ENCODE measurements around the gene PCNT.

The PCNT gene

GRCh38 chr21:46323710-46324389, at the start of gene PCNT, which contains the start of gene C21orf58:
PCNT (plus strand) TSS chr21:46324156; CDS start chr21:46324229, 73 bp downstream.
C21orf58 (minus strand) TSS chr21:46323870; CDS start chr21:46322738, 1,132 bp downstream.
- H3K4me3 ChIP-seq (ENCODE audit: low read depth in 1 of 5, low read length in 5 of 5) = peak within 1 kb of the TSS; percentile 77 to 95 (median 84)
- peaks cover 0 to 16% (median 7%) of the 10 kb centered on the region in 5 donors for H3K36me3 ChIP-seq (ENCODE audit: control insufficient read depth in 5 of 5, insufficient read depth in 5 of 5, low read length in 5 of 5)
- H3K27ac ChIP-seq (ENCODE audit: low read depth, low read length) = peak within 1 kb of the TSS; percentile 94
- H3K9me3 ChIP-seq (ENCODE audit: control insufficient read depth in 5 of 5, low read length in 5 of 5) = no peaks in the 10 kb centered on the region
- H3K9ac ChIP-seq (ENCODE audit: low read length in 5 of 5) = peak within 1 kb of the TSS in 4 of 5 donors; percentile 75 to 98 (median 86)
- H3K4me1 ChIP-seq (ENCODE audit: control insufficient read depth in 5 of 5, insufficient read depth in 5 of 5, low read length in 5 of 5) = peaks cover 8 to 30% (median 26%) of the 10 kb centered on the region in 5 donors
- H3K27me3 ChIP-seq (ENCODE audit: control insufficient read depth in 5 of 5, insufficient read depth in 4 of 5, low read length in 5 of 5) = no peaks in the 10 kb centered on the region

DNA sequence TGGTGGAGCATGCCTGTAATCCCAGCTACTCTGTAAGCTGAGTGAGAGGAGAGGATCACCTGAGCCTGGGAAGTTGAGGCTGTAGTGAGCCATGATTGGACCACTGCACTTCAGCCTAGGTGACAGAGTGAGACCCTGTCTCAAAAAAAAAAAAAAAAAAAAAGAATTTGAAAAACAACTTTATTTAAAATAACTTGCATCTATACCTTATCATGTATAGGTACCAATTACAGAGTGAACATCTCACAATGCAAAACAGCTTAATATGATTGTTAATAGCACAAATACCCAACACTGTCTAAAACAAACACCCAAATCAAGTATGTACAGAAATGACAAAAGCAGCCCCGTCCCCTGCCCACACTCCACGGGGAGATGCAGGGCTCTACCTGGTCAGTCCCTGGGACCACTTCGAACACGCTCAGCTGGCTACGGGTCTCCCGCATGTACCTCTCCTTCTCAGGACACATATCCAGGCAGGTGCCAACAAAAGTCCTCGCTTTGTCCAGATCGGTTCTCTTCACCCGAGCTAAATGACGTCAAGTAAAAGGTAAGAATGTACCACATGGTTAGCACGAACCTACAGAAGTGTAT, 49.1 kb upstream of the PCNT start:
- H3K4me1 ChIP-seq (ENCODE audit: control insufficient read depth in 5 of 5, insufficient read depth in 5 of 5, low read length in 5 of 5) = no peaks in the 10 kb centered on the region
- no peaks in the 10 kb centered on the region for H3K27me3 ChIP-seq (ENCODE audit: control insufficient read depth in 5 of 5, insufficient read depth in 4 of 5, low read length in 5 of 5)
- no peak overlapping the region for H3K9ac ChIP-seq (ENCODE audit: low read length in 5 of 5)
- no peak overlapping the region for H3K27ac ChIP-seq (ENCODE audit: low read depth, low read length)
- H3K4me3 ChIP-seq (ENCODE audit: low read depth in 1 of 5, low read length in 5 of 5) = no peak overlapping the region
- no peaks in the 10 kb centered on the region for H3K9me3 ChIP-seq (ENCODE audit: control insufficient read depth in 5 of 5, low read length in 5 of 5)
- H3K36me3 ChIP-seq (ENCODE audit: control insufficient read depth in 5 of 5, insufficient read depth in 5 of 5, low read length in 5 of 5) = peaks cover 11 to 93% (median 85%) of the 10 kb centered on the region in 5 donors

- H3K4me3 ChIP-seq (ENCODE audit: low read depth in 1 of 5, low read length in 5 of 5) = peak overlapping the region in 3 of 5 donors; percentile 25 to 42 (median 40)
- no peaks in the 10 kb centered on the region for H3K27me3 ChIP-seq (ENCODE audit: control insufficient read depth in 5 of 5, insufficient read depth in 4 of 5, low read length in 5 of 5)
- peaks cover 0 to 24% (median 20%) of the 10 kb centered on the region in 5 donors for H3K36me3 ChIP-seq (ENCODE audit: control insufficient read depth in 5 of 5, insufficient read depth in 5 of 5, low read length in 5 of 5)
- no peaks in the 10 kb centered on the region for H3K9me3 ChIP-seq (ENCODE audit: control insufficient read depth in 5 of 5, low read length in 5 of 5)
- no peak overlapping the region for H3K27ac ChIP-seq (ENCODE audit: low read depth, low read length)
- peaks cover 11 to 52% (median 46%) of the 10 kb centered on the region in 5 donors for H3K4me1 ChIP-seq (ENCODE audit: control insufficient read depth in 5 of 5, insufficient read depth in 5 of 5, low read length in 5 of 5)
- peak overlapping the region; percentile 45 to 91 (median 54) for H3K9ac ChIP-seq (ENCODE audit: low read length in 5 of 5)
These were observed 39.8 kb upstream of the PCNT start for GRCh38 chr21:46284077-46284644.

GRCh38 chr21:46284733-46285132, 39.2 kb upstream of the PCNT start:
- Histone ChIP-seq H3K27me3 (ENCODE audit: control insufficient read depth in 5 of 5, insufficient read depth in 4 of 5, low read length in 5 of 5) (no peaks in the 10 kb centered on the region), H3K36me3 (ENCODE audit: control insufficient read depth in 5 of 5, insufficient read depth in 5 of 5, low read length in 5 of 5) (peaks cover 0 to 19% (median 14%) of the 10 kb centered on the region in 5 donors), H3K9ac (ENCODE audit: low read length in 5 of 5) (peak overlapping the region; percentile 25 to 91 (median 90)), H3K4me3 (ENCODE audit: low read depth in 1 of 5, low read length in 5 of 5) (peak overlapping the region; percentile 74 to 91 (median 81)), H3K4me1 (ENCODE audit: control insufficient read depth in 5 of 5, insufficient read depth in 5 of 5, low read length in 5 of 5) (peaks cover 11 to 52% (median 46%) of the 10 kb centered on the region in 5 donors), H3K9me3 (ENCODE audit: control insufficient read depth in 5 of 5, low read length in 5 of 5) (no peaks in the 10 kb centered on the region), H3K27ac (ENCODE audit: low read depth, low read length) (no peak overlapping the region)

- peak within 1 kb of the TSS; percentile 86 for H3K27ac ChIP-seq (ENCODE audit: low read depth, low read length)
- H3K4me1 ChIP-seq (ENCODE audit: control insufficient read depth in 5 of 5, insufficient read depth in 5 of 5, low read length in 5 of 5) = peaks cover 11 to 52% (median 46%) of the 10 kb centered on the region in 5 donors
- peak within 1 kb of the TSS; percentile 88 to 91 (median 90) for H3K9ac ChIP-seq (ENCODE audit: low read length in 5 of 5)
- no peaks in the 10 kb centered on the region for H3K9me3 ChIP-seq (ENCODE audit: control insufficient read depth in 5 of 5, low read length in 5 of 5)
- H3K36me3 ChIP-seq (ENCODE audit: control insufficient read depth in 5 of 5, insufficient read depth in 5 of 5, low read length in 5 of 5) = peaks cover 0 to 15% (median 9%) of the 10 kb centered on the region in 5 donors
- H3K27me3 ChIP-seq (ENCODE audit: control insufficient read depth in 5 of 5, insufficient read depth in 4 of 5, low read length in 5 of 5) = no peaks in the 10 kb centered on the region
- peak within 1 kb of the TSS; percentile 80 to 91 (median 85) for H3K4me3 ChIP-seq (ENCODE audit: low read depth in 1 of 5, low read length in 5 of 5)
These were observed 38.7 kb upstream of the PCNT start, which contains the start of gene MCM3AP for GRCh38 chr21:46285206-46285661. MCM3AP (minus strand) TSS chr21:46285611; CDS start chr21:46285286, 325 bp downstream.

GRCh38 chr21:46285761-46286647, 38.0 kb upstream of the PCNT start, which contains the start of gene YBEY:
YBEY (plus strand) TSS chr21:46286342; CDS start chr21:46286914, 572 bp downstream.
- H3K9ac ChIP-seq (ENCODE audit: low read length in 5 of 5) = peak within 1 kb of the TSS; percentile 88 to 91 (median 90)
- peak within 1 kb of the TSS; percentile 80 to 91 (median 85) for H3K4me3 ChIP-seq (ENCODE audit: low read depth in 1 of 5, low read length in 5 of 5)
- no peaks in the 10 kb centered on the region for H3K9me3 ChIP-seq (ENCODE audit: control insufficient read depth in 5 of 5, low read length in 5 of 5)
- H3K4me1 ChIP-seq (ENCODE audit: control insufficient read depth in 5 of 5, insufficient read depth in 5 of 5, low read length in 5 of 5) = peaks cover 11 to 51% (median 46%) of the 10 kb centered on the region in 5 donors
- no peaks in the 10 kb centered on the region for H3K27me3 ChIP-seq (ENCODE audit: control insufficient read depth in 5 of 5, insufficient read depth in 4 of 5, low read length in 5 of 5)
- peaks cover 0 to 11% (median 5%) of the 10 kb centered on the region in 5 donors for H3K36me3 ChIP-seq (ENCODE audit: control insufficient read depth in 5 of 5, insufficient read depth in 5 of 5, low read length in 5 of 5)
- H3K27ac ChIP-seq (ENCODE audit: low read depth, low read length) = peak within 1 kb of the TSS; percentile 86

DNA sequence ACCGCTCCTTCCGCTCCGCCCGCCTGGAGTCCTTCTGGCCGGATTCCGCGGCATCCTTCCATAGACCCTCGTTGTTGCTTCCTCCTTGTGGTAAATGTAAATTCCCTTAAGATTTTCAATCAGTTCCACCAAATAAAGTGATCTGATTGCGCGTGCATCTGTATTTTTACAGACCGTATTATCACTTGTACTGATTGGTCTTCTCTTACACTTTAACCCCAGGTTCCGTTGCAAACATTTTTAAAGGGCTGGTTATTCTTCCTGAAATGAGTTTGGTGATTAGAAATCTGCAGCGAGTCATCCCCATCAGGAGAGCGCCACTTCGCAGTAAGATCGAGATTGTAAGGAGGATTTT, 37.3 kb upstream of the PCNT start:
- H3K9ac ChIP-seq (ENCODE audit: low read length in 5 of 5) = peak overlapping the region in 4 of 5 donors; percentile 17 to 91 (median 89)
- peaks cover 11 to 46% (median 45%) of the 10 kb centered on the region in 5 donors for H3K4me1 ChIP-seq (ENCODE audit: control insufficient read depth in 5 of 5, insufficient read depth in 5 of 5, low read length in 5 of 5)
- no peaks in the 10 kb centered on the region for H3K9me3 ChIP-seq (ENCODE audit: control insufficient read depth in 5 of 5, low read length in 5 of 5)
- H3K27ac ChIP-seq (ENCODE audit: low read depth, low read length) = peak overlapping the region; percentile 86
- H3K4me3 ChIP-seq (ENCODE audit: low read depth in 1 of 5, low read length in 5 of 5) = peak overlapping the region; percentile 80 to 91 (median 85)
- H3K36me3 ChIP-seq (ENCODE audit: control insufficient read depth in 5 of 5, insufficient read depth in 5 of 5, low read length in 5 of 5) = peaks cover 0 to 16% (median 7%) of the 10 kb centered on the region in 5 donors
- no peaks in the 10 kb centered on the region for H3K27me3 ChIP-seq (ENCODE audit: control insufficient read depth in 5 of 5, insufficient read depth in 4 of 5, low read length in 5 of 5)

- Histone ChIP-seq H3K27ac (ENCODE audit: low read depth, low read length) (no peak overlapping the region), H3K4me1 (ENCODE audit: control insufficient read depth in 5 of 5, insufficient read depth in 5 of 5, low read length in 5 of 5) (peaks cover 16 to 42% (median 37%) of the 10 kb centered on the region in 5 donors), H3K4me3 (ENCODE audit: low read depth in 1 of 5, low read length in 5 of 5) (no peak overlapping the region), H3K27me3 (ENCODE audit: control insufficient read depth in 5 of 5, insufficient read depth in 4 of 5, low read length in 5 of 5) (no peaks in the 10 kb centered on the region), H3K9ac (ENCODE audit: low read length in 5 of 5) (no peak overlapping the region), H3K9me3 (ENCODE audit: control insufficient read depth in 5 of 5, low read length in 5 of 5) (no peaks in the 10 kb centered on the region), H3K36me3 (ENCODE audit: control insufficient read depth in 5 of 5, insufficient read depth in 5 of 5, low read length in 5 of 5) (peaks cover 0 to 23% (median 12%) of the 10 kb centered on the region in 5 donors)
These were observed 36.4 kb upstream of the PCNT start for GRCh38 chr21:46287541-46287940.

DNA sequence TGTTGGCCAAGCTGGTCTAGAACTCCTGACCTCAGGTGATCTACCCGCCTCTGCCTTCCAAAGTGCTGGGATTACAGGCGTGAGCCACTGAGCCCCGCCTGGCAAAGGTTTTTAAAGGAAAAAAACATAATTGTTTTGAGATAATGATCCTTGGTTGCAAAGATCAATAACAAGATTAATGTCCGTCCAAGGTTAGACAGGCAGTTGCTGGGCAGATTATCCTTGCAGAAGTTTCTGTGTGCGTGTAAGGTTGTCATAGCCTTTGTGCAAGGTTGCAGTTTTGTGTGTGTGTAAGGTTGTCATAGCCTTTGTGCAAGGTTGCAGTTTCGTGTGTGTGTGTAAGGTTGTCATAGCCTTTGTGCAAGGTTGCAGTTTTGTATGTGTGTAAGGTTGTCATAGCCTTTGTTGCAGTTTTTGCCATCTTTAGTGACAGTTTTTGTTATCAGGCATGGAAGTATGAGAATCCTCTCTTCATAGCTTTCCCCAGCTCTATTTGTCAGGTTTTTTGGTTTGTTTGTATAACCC, 34.2 kb upstream of the PCNT start:
- no peaks in the 10 kb centered on the region for H3K9me3 ChIP-seq (ENCODE audit: control insufficient read depth in 5 of 5, low read length in 5 of 5)
- H3K9ac ChIP-seq (ENCODE audit: low read length in 5 of 5) = no peak overlapping the region
- peaks cover 0 to 17% (median 10%) of the 10 kb centered on the region in 5 donors for H3K36me3 ChIP-seq (ENCODE audit: control insufficient read depth in 5 of 5, insufficient read depth in 5 of 5, low read length in 5 of 5)
- H3K27ac ChIP-seq (ENCODE audit: low read depth, low read length) = no peak overlapping the region
- H3K4me3 ChIP-seq (ENCODE audit: low read depth in 1 of 5, low read length in 5 of 5) = no peak overlapping the region
- peaks cover 9 to 23% (median 19%) of the 10 kb centered on the region in 5 donors for H3K4me1 ChIP-seq (ENCODE audit: control insufficient read depth in 5 of 5, insufficient read depth in 5 of 5, low read length in 5 of 5)
- peaks cover 0 to 4% (median 0%) of the 10 kb centered on the region in 5 donors for H3K27me3 ChIP-seq (ENCODE audit: control insufficient read depth in 5 of 5, insufficient read depth in 4 of 5, low read length in 5 of 5)
